ENCODE results near the gene DAPK1.
"Not testable (repeated sequence)": the region's sequence is repeated elsewhere in the genome, so short reads cannot be mapped to it uniquely, and the experiment has no call there.

The DAPK1 gene

DNA sequence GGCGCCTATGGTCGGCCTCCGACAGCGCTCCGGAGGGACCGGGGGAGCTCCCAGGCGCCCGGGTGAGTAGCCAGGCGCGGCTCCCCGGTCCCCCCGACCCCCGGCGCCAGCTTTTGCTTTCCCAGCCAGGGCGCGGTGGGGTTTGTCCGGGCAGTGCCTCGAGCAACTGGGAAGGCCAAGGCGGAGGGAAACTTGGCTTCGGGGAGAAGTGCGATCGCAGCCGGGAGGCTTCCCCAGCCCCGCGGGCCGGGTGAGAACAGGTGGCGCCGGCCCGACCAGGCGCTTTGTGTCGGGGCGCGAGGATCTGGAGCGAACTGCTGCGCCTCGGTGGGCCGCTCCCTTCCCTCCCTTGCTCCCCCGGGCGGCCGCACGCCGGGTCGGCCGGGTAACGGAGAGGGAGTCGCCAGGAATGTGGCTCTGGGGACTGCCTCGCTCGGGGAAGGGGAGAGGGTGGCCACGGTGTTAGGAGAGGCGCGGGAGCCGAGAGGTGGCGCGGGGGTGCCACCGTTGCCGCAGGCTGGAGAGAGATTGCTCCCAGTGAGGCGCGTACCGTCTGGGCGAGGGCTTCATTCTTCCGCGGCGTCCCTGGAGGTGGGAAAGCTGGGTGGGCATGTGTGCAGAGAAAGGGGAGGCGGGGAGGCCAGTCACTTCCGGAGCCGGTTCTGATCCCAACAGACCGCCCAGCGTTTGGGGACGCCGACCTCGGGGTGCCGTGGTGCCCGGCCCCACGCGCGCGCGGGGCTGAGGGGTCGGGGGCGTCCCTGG lies 561 bp downstream of the DAPK1 start:
- DNase-seq (ENCODE audit: low read depth), result no peak

DNA sequence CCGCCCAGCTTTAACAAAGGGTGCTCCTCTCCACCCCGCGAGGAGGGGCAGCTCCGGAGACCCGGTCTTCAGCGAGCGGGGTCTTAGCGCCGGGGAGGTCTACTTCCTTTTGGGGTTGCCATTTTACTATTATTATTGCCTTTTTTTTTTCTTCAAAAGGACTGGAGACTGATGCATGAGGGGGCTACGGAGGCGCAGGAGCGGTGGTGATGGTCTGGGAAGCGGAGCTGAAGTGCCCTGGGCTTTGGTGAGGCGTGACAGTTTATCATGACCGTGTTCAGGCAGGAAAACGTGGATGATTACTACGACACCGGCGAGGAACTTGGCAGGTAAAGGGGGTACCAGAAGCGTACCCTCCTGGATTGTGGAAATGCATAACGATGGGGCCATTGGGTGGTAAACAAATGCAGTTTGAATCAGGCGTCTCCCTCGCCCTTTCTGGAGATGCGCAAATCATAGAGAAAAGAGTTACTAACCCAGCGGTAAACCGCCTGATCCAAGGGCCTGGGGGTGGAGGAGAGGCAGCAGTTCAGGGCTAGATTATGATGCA lies 1.2 kb downstream of the DAPK1 start:
- DNase-seq (ENCODE audit: low read depth), result no peak

DNA sequence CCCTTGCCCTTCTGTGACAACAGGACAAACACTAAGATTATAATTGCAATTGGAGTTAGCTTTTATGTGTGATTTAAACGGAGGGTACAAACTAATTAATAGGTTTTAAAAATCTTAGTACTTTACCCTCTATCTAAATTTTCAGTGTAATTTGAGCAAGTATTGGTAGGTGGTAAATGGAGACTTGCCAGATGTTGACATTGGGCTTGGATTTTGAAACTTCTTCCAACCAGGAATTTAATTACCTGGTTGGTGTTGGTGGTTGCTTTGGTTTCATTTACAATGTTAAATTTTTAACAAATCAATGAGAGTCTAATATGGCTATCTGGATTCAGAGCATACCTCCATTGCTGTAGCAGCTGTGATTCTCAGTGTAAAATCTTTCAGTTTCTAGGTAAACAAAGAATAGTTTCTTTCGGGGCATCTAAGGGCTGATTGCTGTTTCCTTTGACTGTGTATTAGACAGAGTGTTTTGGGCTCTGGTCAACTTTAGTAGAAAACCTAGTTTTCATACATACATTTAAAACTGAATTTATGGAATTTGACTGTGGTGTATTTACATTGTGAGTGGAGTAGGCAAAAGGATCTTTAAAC lies 1.9 kb downstream of the DAPK1 start:
- DNase-seq (ENCODE audit: low read depth), result no peak

DNA sequence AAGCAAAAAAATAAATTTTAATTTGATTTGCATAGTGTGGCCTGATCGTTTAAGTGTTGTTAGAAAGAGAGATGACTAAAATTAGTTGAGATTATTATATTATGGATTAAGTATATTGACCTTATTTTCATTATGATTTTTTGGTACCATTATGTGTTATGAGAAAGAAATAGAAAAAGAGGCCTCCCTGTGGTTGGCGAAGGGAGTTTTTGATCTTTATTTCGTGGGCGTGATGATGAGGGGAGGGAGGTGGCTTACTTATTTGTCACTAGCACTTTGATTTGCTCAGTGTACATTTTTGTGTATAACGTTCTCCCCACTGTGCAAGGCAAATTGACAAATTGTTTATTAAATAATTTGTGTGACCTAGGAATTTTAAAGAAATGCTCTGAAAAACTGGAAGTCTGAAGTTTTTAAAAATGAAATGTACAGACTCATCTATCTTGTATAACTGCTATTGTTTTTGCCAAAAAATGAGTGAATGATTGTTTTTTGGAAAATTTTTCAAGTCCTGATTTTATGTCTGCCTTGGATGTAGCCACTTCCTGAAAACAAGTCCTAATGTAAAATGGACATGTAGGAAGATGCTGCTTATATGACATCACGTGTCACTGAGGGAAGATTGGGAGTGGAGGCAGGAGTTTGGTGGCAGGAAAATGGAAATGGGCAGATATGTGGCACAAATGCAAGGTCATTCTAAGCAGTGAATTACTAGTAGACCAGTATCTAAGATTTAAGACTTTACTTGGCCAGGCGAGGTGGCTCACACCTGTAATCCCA lies 3.0 kb downstream of the DAPK1 start:
- DNase-seq (ENCODE audit: low read depth), result no peak

DNA sequence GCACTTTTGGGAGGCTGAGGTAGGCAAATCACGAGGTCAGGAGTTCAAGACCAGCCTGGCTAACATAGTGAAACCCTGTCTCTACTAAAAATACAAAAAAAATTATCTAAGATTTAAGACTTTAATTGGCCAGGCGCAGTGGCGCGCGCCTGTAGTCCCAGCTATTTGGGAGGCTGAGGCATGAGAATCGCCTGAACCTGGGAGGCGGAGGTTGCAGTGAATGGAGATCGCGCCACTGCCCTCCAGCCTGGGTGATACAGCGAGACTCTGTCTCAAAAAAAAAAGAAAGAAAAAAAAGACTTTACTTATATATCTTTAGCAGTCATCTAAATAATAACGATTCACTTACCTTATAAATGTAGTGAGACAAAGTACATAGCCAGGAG lies 3.6 kb downstream of the DAPK1 start:
- not testable (repeated sequence) for DNase-seq (ENCODE audit: low read depth)

DNA sequence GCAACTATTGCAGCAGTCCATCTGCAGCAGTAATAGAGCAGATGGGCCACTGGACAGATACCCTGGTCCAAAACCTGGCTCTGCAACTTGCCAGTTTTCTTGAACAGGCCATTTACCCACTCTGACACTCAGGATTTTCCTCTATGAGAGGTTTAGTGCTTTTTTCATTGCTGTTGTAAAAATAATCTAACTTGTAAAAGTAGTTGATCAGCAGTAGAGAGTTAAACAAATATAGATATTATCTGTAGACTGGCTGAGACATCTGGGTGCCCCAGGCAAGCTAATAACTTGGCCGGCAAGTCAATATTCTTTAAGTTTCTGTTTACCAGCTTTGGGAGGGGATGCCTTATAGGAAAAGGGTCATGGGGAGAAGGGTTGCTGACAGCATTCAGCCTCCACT lies 4.1 kb downstream of the DAPK1 start:
- DNase-seq (ENCODE audit: low read depth), result no peak

DNA sequence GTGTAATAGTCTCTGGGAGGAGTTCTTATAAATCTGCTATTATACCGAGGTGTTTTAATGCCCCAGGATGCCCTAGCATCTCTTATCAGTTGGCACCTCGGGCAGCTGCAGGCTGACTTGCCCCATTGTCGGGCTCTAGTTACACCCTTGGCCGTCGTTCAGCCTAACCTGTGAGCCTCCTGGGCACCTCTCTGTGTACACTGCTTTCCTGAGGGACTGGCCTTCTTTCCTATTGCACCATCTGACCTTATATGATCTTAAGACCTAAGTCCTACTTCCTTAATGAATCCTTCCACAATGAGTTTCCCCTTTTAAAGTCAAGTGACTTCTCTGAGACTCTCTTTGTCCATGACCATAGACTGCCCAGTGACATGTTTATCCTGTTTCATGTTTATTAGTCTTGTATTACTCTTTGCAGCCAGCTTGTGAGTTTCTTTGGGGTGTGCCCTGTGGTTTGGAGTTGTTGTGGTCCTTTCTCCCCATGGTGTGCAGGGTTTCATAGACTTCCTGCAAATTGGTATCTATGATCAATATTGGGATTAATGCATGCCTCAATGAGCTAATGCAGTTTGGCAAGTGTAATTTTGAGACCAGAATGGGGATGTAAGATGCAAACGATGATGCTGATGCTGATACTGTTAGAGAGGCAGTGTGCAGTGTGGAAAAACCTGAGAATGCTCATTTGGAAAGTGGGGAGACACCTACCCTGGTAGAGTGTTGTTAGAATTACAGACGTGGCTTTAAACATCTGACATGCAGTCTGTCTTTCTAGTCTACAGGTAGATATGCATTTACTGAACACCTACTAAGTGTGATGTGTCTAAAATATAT lies 4.9 kb downstream of the DAPK1 start:
- no peak for DNase-seq (ENCODE audit: low read depth)

DNA sequence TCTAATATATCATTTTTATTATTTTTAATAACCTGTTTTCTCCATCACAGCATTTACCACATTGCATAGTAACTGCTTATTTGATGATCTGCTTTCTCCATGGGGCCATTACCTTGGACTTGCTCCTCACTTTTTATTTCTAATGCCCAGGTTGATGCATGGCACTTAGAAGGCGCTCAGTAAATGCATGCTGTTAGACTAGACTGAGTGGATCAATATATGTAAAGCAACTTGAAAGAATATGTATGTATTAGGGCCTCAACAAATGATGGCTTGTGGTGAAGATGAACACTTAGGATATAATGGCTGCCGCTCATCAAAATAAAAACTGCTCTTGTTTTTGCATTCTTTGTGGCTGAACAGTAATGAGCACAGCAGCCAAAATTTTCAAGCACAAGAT lies 5.8 kb downstream of the DAPK1 start:
- no peak for DNase-seq (ENCODE audit: low read depth)

DNA sequence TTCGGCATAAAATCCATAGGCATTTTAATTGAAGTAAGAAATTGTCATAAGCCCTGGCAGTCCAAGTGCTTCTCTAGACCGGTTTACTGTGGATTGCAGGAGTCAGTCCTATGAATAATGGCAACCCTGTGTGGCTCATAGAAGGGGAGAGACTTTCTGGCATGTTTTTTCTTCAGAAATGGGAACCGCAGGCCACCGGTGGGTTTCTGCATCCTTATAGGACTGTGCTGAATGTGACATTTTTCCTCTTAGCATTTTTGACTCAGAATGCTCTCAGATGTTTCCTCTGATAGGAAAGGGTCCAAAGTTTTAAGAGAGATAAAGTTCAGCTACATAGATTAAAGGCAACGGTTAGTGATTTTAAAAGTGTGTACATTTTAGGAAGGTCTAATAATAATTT lies 6.3 kb downstream of the DAPK1 start:
- no peak for DNase-seq (ENCODE audit: low read depth)

DNA sequence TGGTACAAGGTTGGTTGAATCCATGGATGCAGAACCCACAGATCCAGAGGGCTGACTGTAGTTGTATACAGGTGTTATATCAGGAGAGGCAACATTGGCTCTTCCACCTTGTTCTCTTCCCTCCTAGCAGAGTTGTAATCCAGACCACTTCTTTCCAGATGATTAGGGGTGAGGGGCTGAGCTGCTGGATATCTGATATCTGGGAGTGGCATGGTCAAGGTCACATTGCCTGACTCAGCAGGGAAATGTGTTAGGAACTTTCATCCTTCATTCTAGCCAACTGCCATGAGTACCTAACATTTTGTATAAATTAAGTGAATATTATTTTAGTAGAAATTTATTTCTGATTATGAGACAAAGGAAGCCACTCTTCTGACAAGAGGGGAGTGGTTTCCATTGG lies 7.3 kb downstream of the DAPK1 start:
- no peak for DNase-seq (ENCODE audit: low read depth)

DNA sequence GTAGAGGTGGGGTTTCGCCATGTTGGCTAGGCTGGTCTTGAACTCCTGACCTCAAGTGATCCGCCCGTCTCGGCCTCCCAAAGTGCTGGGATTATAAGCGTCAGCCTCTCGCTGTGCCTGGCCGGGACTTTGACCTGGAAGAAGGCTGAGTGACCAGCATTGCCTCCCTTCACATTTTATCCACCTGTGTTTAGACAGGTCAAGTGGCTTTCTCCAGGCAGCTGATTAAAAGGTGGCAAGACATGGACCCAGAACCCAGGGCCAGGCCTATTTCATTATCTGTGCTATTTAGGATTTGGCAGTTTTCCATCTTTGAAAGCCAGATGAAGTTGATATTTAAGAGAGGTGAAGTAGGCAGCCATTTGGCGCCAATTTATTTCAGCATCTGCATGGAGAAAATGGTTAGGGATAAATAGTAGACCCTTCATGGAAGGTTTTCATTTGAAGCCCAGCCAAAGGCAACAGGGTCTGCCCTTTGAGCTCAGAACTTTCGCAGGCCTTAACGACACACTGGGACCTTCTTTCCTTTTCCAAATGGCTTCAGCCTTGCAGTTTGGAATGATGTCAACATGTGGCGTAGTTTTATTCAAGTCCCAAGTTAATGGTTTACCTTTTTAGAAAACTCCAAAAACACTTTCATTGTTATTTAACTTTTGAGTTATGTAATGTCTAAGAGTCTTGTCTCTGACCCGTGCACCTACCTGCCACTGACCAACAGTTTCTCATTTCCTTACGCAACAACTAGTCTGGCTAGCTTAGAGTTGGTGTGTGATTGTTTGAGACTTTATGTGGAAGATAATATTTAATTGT lies 8.4 kb downstream of the DAPK1 start:
- no peak for DNase-seq (ENCODE audit: low read depth)

DNA sequence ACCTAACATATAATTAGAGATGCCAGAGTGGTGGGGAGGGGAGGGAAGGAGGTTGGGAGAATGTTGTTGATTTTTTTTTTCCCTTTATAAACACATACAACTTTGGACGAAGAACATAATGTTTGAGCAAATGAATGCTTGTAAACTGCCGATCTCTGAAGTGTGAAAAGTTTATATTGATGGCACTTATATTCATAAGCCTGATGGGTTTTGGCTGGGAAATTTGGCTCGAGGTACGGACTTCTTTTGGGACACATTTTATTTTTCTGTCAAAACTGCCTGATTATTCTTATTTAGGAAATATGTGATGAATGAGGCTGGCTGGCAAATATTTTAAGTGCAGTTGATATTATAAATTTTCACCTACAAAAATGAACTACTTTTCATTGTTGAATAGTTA lies 9.9 kb downstream of the DAPK1 start:
- DNase-seq (ENCODE audit: low read depth), result no peak

DNA sequence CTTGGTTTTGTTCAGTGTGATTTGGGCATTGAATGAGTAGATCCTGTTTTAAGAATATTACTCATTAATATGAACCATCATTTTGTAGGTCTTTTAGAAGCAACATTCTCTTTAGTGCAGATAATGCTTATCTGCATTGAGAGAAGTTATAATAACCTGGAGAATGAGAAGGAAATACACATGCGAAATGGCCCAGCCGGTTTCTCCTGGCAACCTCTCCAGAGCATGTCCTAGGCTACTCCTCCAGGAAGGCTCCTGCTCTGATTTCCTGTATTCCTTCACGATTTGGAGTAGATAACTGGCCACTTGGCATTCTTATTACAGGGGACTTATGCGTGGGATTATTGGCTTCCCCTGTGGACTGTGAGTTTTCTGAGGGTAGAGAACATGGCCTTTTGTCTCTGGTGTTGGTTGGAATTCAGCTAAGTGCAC lies 12.6 kb downstream of the DAPK1 start:
- DNase-seq (ENCODE audit: low read depth), result no peak

DNA sequence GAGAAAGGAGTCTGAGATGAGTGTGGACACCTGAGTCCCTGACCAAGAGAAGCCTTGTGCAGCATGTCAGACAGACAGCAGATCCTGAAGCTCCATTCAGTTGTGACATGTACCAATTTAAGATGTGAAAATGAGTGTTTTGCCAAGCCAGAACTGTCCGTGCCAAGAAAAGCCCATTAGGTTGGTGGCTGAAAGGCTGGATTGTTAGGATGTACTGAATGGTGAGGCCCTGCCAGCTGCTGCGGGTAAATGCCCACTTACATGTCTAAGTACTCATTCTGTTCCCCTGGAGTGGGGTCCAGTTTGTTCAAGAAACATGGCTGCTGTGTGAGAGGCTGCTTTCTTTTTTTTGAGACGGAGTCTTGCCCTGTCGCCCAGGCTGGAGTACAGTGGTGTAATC lies 14.6 kb downstream of the DAPK1 start:
- no peak for DNase-seq (ENCODE audit: low read depth)

DNA sequence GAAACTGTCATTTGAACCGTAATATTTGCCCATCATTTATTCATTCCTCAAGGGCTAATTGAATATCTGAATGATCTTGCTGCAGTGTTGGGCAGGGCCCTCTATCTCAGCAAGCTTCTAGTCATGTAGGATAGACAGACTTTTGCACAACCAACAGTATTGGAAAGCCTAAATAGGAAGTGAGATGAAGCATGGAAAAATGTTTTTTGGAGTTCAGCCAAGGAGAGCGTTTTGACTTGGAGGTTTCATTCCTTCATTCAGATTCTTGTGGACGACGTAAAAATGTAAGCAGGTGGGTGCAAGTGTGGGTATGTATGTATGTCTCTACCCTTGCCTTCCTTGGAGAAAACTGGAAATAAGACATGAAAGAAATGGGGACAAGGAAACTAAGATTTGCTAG lies 15.5 kb downstream of the DAPK1 start:
- DNase-seq (ENCODE audit: low read depth), result no peak

DNA sequence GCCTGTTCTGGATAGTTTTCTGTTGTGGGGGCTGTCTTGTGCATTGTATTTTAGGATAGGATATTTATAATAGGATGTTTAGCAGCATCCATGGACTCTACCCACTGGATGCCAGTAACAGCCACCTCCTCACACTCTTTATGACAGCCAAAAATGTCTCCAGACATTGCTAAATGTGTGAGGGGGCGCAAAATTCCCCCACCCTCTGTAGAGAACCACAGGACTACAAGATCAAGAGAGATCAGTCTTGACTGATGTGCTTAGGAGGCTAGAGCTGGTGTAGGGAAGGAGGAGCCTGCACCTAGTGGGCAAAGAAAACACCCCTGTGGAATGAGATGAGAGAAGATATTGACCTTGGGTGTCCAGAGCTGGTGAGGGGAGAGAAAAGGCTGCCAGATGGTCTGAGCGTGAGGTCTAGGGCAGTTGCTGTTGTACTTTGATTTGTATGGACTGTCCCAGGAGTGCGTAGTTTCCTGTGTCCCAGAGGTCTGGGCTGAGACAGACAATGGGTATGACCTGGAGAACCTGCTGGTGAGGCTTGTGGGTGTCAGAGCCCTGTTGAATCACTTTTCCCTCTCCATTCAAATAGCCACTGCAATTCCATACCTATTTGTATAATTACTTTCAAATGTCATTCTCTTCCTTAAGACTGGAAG lies 16.3 kb downstream of the DAPK1 start:
- no peak for DNase-seq (ENCODE audit: low read depth)

DNA sequence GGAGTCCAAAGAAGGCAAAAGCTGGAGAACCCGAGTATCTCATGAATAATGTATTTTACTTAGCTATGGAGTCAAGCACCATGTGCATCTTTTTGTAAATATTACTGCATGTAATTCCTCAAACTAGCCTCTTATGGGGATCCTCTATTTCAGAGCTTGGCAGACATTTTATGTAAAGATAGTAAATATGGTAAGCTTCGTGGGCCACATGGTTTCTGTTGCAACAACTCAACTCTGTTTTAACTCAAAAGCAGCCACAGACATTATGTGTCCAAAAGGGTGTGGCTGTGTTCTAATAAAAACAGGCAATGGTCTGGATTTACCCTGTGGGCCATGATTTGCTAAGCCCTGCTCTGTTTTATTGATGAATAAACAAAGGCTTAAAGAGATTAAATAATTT lies 17.3 kb downstream of the DAPK1 start:
- no peak for DNase-seq (ENCODE audit: low read depth)

DNA sequence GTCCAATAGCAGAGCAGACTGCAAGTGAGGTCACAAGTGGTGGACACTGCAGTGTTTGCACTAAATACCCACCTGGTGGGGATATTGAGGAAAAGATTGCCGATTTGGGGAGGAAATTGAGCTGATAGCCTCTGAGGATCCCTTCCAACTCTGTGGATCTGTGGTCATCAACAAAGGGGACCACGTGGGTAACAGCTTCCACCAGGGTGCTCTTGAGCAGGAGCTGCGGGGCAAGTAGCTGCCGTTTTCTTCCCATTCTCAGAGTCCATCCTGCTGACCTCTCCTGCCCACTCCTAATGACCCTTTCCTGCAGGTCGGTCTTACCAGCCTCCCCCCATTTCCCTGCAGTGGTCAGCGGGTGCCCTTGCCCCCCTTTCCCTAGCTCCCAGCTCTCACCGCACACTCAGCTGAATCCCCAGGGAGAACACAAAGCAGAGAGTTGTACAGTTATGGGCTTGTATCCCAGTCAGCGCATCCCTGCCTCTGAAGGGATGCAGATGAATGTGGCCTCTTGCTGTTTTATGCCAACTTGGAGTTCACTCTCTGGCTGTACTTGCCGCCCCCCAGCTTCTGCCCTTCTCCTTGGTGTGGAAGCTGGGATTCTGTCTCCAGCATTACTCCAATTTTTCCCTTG lies 18.0 kb downstream of the DAPK1 start:
- DNase-seq (ENCODE audit: low read depth), result no peak

DNA sequence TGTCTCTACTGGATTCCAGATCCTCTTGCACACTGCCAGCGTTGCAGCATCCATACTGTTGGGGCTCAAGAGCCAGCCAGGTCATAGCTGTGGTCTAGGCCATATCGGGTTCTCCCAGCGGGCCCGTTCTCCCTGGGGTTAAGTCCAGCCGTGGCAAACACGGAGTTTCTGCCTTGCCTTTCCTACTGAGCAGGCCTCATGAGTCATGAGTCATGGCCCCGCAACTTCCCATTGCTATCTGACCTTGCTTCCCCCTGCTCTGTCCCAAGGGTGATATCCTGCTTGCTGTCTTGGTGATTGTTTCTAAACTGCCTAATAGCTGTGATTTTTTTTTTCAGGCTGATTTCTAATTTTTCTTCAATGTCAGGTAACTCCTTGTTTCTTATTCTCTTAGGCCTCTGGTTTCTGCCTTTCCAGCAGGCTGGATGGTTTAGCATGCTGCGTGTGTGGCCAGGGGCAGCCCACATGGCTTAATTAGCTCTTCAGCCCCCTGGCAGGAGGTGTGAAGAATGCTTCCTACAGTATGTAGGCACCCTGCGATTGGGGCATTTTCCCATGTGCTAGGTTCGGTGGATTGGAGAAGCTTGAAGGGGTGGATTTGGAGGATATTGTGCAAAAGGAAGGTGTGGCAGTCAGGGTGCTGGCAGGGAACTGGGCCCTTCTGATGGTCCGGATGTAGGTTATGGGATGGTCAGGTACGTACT lies 18.7 kb downstream of the DAPK1 start:
- DNase-seq (ENCODE audit: low read depth), result peak; percentile 22

DNA sequence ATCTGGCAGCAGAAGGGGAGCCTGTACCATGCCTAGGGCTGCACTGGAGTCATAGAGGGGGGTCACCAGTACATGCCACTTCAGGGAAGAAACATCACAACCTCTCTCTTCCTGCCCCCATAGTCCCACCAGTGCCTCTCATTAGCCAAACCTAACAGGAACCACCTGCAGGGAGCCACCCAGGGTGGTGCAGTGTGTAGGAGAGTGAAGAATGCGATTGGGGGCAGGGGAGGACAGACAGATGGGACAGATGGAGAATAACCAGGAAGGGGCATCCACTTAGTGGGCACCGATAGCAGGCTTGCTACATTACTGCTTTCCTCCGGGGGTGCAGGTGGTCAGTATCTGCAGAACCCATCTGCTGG lies 19.2 kb downstream of the DAPK1 start:
- DNase-seq (ENCODE audit: low read depth), result no peak

Measured in ELR (cell line).